ENCODE data around the gene POP7.

POP7 gene

DNA sequence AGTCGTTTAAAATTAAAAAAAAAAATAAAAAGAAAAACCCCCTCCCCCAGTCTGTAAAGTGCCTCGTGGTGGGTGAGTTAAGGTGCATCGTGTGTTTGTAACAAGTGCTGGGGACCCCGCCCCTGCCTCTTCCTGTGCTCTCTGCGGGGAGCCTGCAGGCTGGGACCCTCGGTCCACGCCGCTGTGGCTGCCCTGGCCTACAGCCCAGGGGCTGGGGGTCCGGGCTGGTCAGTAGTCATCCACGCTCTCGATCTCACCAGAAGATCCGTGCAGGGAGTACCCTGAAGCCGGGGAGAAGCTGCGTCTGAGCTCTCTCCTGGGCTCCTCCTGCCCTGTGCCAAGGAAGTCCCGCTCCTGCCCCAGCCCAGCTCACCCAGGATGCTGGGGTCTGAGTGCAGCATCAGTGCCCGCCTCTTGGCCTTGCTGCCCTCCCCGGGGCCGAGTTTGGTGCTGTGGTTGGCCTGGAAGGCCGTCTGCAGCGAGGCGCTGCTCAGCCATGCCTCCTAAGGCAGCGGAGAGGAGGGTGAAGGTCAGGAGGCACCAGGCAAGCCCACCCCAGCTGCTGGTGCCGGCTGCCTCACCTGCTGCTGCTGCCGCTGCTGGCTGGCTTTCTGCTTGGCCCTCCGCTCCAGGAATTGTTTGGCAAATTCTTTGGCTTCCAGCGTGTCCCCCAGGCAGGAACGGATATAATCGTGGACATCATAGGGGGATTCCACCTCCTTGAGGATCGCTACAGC, 24.3 kb upstream of the POP7 start:
- TF ChIP-seq, protein P1, sequence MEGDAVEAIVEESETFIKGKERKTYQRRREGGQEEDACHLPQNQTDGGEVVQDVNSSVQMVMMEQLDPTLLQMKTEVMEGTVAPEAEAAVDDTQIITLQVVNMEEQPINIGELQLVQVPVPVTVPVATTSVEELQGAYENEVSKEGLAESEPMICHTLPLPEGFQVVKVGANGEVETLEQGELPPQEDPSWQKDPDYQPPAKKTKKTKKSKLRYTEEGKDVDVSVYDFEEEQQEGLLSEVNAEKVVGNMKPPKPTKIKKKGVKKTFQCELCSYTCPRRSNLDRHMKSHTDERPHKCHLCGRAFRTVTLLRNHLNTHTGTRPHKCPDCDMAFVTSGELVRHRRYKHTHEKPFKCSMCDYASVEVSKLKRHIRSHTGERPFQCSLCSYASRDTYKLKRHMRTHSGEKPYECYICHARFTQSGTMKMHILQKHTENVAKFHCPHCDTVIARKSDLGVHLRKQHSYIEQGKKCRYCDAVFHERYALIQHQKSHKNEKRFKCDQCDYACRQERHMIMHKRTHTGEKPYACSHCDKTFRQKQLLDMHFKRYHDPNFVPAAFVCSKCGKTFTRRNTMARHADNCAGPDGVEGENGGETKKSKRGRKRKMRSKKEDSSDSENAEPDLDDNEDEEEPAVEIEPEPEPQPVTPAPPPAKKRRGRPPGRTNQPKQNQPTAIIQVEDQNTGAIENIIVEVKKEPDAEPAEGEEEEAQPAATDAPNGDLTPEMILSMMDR (conservative IDR thresholded peaks at IDR 0.05) = no peak
- no peak overlapping the region for H3K27ac ChIP-seq

GRCh38 chr7:100682228-100682741, 23.6 kb upstream of the POP7 start:
- H3K27ac ChIP-seq = no peak overlapping the region
- TF ChIP-seq, protein P1 (conservative IDR thresholded peaks at IDR 0.05) = no peak

- TF ChIP-seq, protein P1 (conservative IDR thresholded peaks at IDR 0.05) = no peak
- no peak overlapping the region for H3K27ac ChIP-seq
These were observed 22.8 kb upstream of the POP7 start for GRCh38 chr7:100682991-100683658.

DNA sequence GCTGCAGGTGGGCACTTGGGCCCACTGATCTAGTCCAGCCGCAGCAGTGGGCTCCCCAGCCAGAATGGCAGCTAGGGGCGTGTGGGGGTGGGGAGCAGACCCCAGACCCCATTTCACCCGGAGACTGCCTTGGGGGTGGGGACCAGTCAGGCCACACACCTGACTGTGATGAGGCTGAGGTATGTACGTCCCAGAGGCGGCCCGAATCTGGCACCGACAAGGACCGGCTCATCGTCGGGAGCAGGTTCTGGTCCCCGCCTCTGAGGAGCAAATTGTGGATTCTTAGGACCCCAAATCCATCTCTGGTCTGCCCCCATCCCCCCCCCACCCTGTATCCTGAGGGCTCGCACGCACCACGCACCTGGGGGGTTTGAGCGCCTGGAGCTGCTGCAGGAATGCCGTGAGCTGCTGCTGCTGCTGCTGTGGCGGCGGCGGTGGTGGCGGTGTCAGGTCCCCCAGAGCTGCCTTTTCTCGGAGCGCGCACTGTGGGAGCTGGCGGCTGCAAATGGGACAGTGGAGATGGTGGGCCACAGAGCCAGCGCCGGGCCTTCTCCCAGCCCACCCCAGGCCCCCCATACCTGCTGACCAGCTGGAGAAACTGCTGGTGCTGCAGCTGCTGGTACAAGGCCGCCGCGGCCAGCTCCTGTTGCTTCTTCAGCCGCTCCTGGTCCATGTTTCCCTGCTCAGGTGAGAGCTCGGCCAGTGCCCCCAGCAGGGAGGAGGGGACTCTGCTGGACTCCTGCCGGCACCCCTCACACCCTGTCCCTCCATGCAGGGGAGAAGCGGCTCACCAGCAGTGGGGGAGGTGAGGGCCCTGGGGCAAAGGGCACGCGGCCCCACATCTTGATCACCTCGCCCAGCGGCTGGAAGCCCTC, 22.0 kb upstream of the POP7 start:
- TF ChIP-seq, protein P1 (conservative IDR thresholded peaks at IDR 0.05) = no peak

GRCh38 chr7:100684534-100685042, 21.3 kb upstream of the POP7 start:
- no peak overlapping the region for H3K27ac ChIP-seq
- TF ChIP-seq, protein P1 (conservative IDR thresholded peaks at IDR 0.05) = no peak

More for the DNA sequence above, 22.0 kb upstream of the POP7 start:
- H3K27ac ChIP-seq = no peak overlapping the region

DNA sequence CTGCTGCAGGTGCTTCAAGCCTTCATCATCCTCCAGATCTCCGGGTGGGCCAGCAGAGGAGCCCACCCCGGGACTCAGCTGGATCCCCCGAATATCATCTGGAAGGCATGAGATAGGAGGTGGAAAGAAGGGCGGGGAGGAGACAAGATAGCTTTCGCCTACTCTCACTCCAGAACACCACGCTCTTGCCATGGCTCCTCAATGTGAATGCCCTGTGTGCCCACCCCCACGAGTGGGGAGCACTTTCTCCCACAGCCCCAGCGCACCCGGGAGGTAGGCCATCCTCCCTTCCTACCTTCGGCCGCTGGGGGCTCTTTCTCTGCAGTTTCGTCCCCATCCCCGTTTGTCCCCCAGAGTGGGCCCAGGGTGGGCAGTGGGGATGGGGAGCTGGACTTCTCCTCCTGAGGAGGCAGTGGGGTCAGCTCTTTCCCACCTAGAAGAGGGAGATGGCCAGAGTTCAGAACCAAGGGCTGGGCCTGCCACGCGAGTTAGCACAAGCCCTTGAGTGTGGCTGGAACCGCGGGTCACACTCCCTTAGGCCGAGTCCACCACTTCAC, 20.8 kb upstream of the POP7 start:
- no peak overlapping the region for H3K27ac ChIP-seq
- TF ChIP-seq, protein P1 (conservative IDR thresholded peaks at IDR 0.05) = no peak

All from VCaP (cell line).